Kidney epithelial cell (primary cell): ENCODE data around the gene BMP7. TPM values are rescaled to one million over a fixed set of nuclear protein-coding genes. Genes with fewer than 3 reads are reported as not detected.

Experiments used
- DNase-seq: peaks from one replicate; pipeline ENCODE4 v3.0.0-alpha.2; 2010; ENCODE audit warnings: low read depth
- H3K27me3 ChIP-seq: 2 replicates; pipeline ENCODE4 v1.6.0; 2011; ENCODE audit warnings: low read length; ENCODE audit not compliant: control insufficient read depth, insufficient read depth
- H3K36me3 ChIP-seq: 2 replicates; pipeline ENCODE4 v1.5.1; 2011; ENCODE audit warnings: low read length; ENCODE audit not compliant: control insufficient read depth, insufficient read depth
- H3K4me3 ChIP-seq: 2 replicates; pipeline ENCODE4 v1.5.1; 2011; ENCODE audit warnings: low read depth, mild to moderate bottlenecking, control low read depth, low read length
- CTCF ChIP-seq: IDR thresholded peaks from 2 replicates; pipeline ENCODE4 v1.5.1; 2011; ENCODE audit warnings: mild to moderate bottlenecking, moderate library complexity, low read length, control low read depth, inconsistent platforms; ENCODE audit not compliant: insufficient read depth, poor library complexity, severe bottlenecking
- total RNA-seq: library from RNA; depleted of rRNA; stranded (reverse); fragments of >200 nt; gene quantifications from 2 replicates; pipeline ENCODE4 v1.2.3, GENCODE V29; 2015

Gene BMP7
- total RNA-seq, 1 donor from 2014 or later, result 21.8 TPM

GRCh38 chr20:57177636-57178280 lies 88.7 kb downstream of the BMP7 start:
- no peaks in the 10 kb centered on the region for H3K36me3 ChIP-seq
- TF ChIP-seq CTCF, result no peak
- H3K27me3 ChIP-seq, result no peaks in the 10 kb centered on the region
- H3K4me3 ChIP-seq, result no peak overlapping the region
- no peak for DNase-seq

GRCh38 chr20:57176842-57177241 lies 89.6 kb downstream of the BMP7 start:
- no peak for DNase-seq
- TF ChIP-seq CTCF, result no peak
- H3K27me3 ChIP-seq, result no peaks in the 10 kb centered on the region
- no peak overlapping the region for H3K4me3 ChIP-seq
- no peaks in the 10 kb centered on the region for H3K36me3 ChIP-seq

GRCh38 chr20:57175397-57176010 lies 90.9 kb downstream of the BMP7 start:
- no peak for TF ChIP-seq CTCF
- DNase-seq, result no peak
- H3K36me3 ChIP-seq, result no peaks in the 10 kb centered on the region
- no peaks in the 10 kb centered on the region for H3K27me3 ChIP-seq
- H3K4me3 ChIP-seq, result no peak overlapping the region

- no peaks in the 10 kb centered on the region for H3K27me3 ChIP-seq
- no peak for TF ChIP-seq CTCF
- DNase-seq, result no peak
- H3K4me3 ChIP-seq, result no peak overlapping the region
- no peaks in the 10 kb centered on the region for H3K36me3 ChIP-seq
These were observed 91.7 kb downstream of the BMP7 start for GRCh38 chr20:57174737-57175136.

GRCh38 chr20:57173986-57174385 lies 92.5 kb downstream of the BMP7 start:
- no peak for TF ChIP-seq CTCF

GRCh38 chr20:57173041-57173440 lies 93.4 kb downstream of the BMP7 start:
- no peak for DNase-seq
- Histone ChIP-seq H3K27me3 (no peaks in the 10 kb centered on the region), H3K4me3 (no peak overlapping the region), H3K36me3 (no peaks in the 10 kb centered on the region)
- TF ChIP-seq CTCF, result no peak

More at GRCh38 chr20:57173986-57174385, 92.5 kb downstream of the BMP7 start:
- Histone ChIP-seq H3K27me3 (no peaks in the 10 kb centered on the region), H3K4me3 (no peak overlapping the region), H3K36me3 (no peaks in the 10 kb centered on the region)
- no peak for DNase-seq
